GM12891 (cell line): Measurements from ENCODE around the gene LYPD6B.

Experiments
- POLR2A ChIP-seq: IDR thresholded peaks from 2 replicates; pipeline ENCODE4 v1.6.1; 2011; ENCODE audit warnings: low read depth, low read length, control low read depth
- POLR2AphosphoS5 ChIP-seq: IDR thresholded peaks from 2 replicates; pipeline ENCODE4 v1.6.1; 2011; ENCODE audit warnings: low read depth, low read length, control low read depth
- POU2F2 ChIP-seq: IDR thresholded peaks from 2 replicates; pipeline ENCODE4 v1.6.1; 2011; ENCODE audit warnings: low read depth, mild to moderate bottlenecking, control low read depth, low read length, moderate library complexity
- TAF1 ChIP-seq: IDR thresholded peaks from 2 replicates; pipeline ENCODE4 v1.6.1; 2011; ENCODE audit warnings: low read depth, low read length, control low read depth

GRCh38 chr2:149213764-149214493, 175.4 kb downstream of the LYPD6B start:
- TF ChIP-seq POLR2A (no peak), POLR2AphosphoS5 (no peak), TAF1 (no peak), POU2F2 (no peak)
